Neural cell (in vitro differentiated cells): ENCODE results near the gene TAAR1. TPM values are rescaled to one million over a fixed set of nuclear protein-coding genes. Genes with fewer than 3 reads are reported as not detected.

ENCODE experiments used
- H2AFZ ChIP-seq: fragments of 200-600, 300-800 bp; sonication (generic), shearing (Covaris generic); 2 replicates; pipeline ENCODE4 v1.6.0; 2014; ENCODE audit warnings: low read depth, mild to moderate bottlenecking, antibody characterized with exemption, low read length, moderate library complexity
- H3F3A ChIP-seq: fragments of 200-600 bp; shearing (Covaris generic); 2 replicates; pipeline ENCODE4 v1.6.1; 2016; ENCODE audit warnings: mild to moderate bottlenecking, moderate library complexity, mixed read lengths, antibody characterized with exemption, low read length; ENCODE audit not compliant: insufficient read depth, poor library complexity, severe bottlenecking
- H3K27ac ChIP-seq: fragments of 200-600, 300-800 bp; sonication (generic), shearing (Covaris generic); 2 replicates; pipeline ENCODE4 v1.5.1; 2014; ENCODE audit warnings: mild to moderate bottlenecking, low read length, moderate library complexity
- H3K27me3 ChIP-seq: fragments of 300-800, 200-600 bp; sonication (generic), shearing (Covaris generic); 2 replicates; pipeline ENCODE4 v1.6.0; 2014; ENCODE audit warnings: mild to moderate bottlenecking, low read depth, low read length, moderate library complexity; ENCODE audit not compliant: insufficient read depth
- H3K36me3 ChIP-seq: fragments of 300-800, 200-600 bp; sonication (generic), shearing (Covaris generic); 2 replicates; pipeline ENCODE4 v1.5.1; 2014; ENCODE audit warnings: mild to moderate bottlenecking, antibody characterized with exemption, low read length, moderate library complexity; ENCODE audit not compliant: insufficient read depth
- H3K4me2 ChIP-seq: fragments of 300-800, 200-600 bp; sonication (generic), shearing (Covaris generic); 2 replicates; pipeline ENCODE4 v1.6.0; 2014; ENCODE audit warnings: mild to moderate bottlenecking, low read length
- H3K4me3 ChIP-seq: fragments of 300-800, 200-600 bp; sonication (generic), shearing (Covaris generic); 2 replicates; pipeline ENCODE4 v1.5.1; 2014; ENCODE audit warnings: mild to moderate bottlenecking, low read length, moderate library complexity
- H3K79me2 ChIP-seq: fragments of 200-600 bp; shearing (Covaris generic); replicated peaks from 2 replicates; pipeline ENCODE4 v1.6.0; 2014; ENCODE audit warnings: mild to moderate bottlenecking, low read length, moderate library complexity; ENCODE audit not compliant: insufficient read depth
- H3K9ac ChIP-seq: fragments of 300-800, 200-600 bp; sonication (generic), shearing (Covaris generic); 2 replicates; pipeline ENCODE4 v1.6.1; 2016; ENCODE audit warnings: mild to moderate bottlenecking, low read length, mixed read lengths
- H3K9me2 ChIP-seq: fragments of 200-600 bp; shearing (Covaris generic); 2 replicates; pipeline ENCODE4 v1.6.1; 2016; ENCODE audit warnings: mild to moderate bottlenecking, low read length, mixed read lengths; ENCODE audit not compliant: insufficient read depth
- H3K9me3 ChIP-seq: fragments of 200-600, 300-800 bp; sonication (generic), shearing (Covaris generic); 2 replicates; pipeline ENCODE4 v1.6.1; 2016; ENCODE audit warnings: mild to moderate bottlenecking, mixed run types, low read length, moderate library complexity, mixed read lengths
- H4K20me1 ChIP-seq: fragments of 200-600 bp; shearing (Covaris generic); 2 replicates; pipeline ENCODE4 v1.6.1; 2016; ENCODE audit warnings: mild to moderate bottlenecking, mixed run types; ENCODE audit not compliant: insufficient read depth
- CTCF ChIP-seq: fragments of 450-650 bp; IDR thresholded peaks from 2 replicates; pipeline ENCODE4 v1.5.1; 2014; ENCODE audit warnings: antibody characterized with exemption, mild to moderate bottlenecking, moderate library complexity; ENCODE audit not compliant: poor library complexity, severe bottlenecking
- EP300 ChIP-seq: fragments of 450-650 bp; conservative IDR thresholded peaks from 2 replicates; pipeline ENCODE4 v1.6.1; 2014; ENCODE audit warnings: antibody characterized with exemption, mild to moderate bottlenecking, moderate library complexity; ENCODE audit not compliant: poor library complexity, severe bottlenecking
- EZH2 ChIP-seq: fragments of 200-600, 300-800 bp; shearing (Covaris generic), sonication (generic); IDR thresholded peaks from 2 replicates; pipeline ENCODE4 v1.6.1; 2014; ENCODE audit warnings: antibody characterized with exemption, low read length, borderline replicate concordance, mild to moderate bottlenecking; ENCODE audit not compliant: insufficient read depth, poor library complexity, severe bottlenecking
- MXI1 ChIP-seq: fragments of 450-650 bp; conservative IDR thresholded peaks from 2 replicates; pipeline ENCODE4 v1.6.1; 2014; ENCODE audit warnings: antibody characterized with exemption, mild to moderate bottlenecking; ENCODE audit not compliant: poor library complexity, severe bottlenecking
- POLR2AphosphoS5 ChIP-seq: IDR thresholded peaks from 2 replicates; pipeline ENCODE4 v1.6.1; 2012
- RAD21 ChIP-seq: fragments of 450-650 bp; conservative IDR thresholded peaks from 2 replicates; pipeline ENCODE4 v1.6.1; 2014; ENCODE audit warnings: antibody characterized with exemption, mild to moderate bottlenecking, moderate library complexity
- REST ChIP-seq: IDR thresholded peaks from 2 replicates; pipeline ENCODE4 v1.6.1; 2012; ENCODE audit warnings: borderline replicate concordance
- SMC3 ChIP-seq: fragments of 450-650 bp; conservative IDR thresholded peaks from 2 replicates; pipeline ENCODE4 v1.6.1; 2014; ENCODE audit warnings: antibody characterized with exemption, mild to moderate bottlenecking, moderate library complexity; ENCODE audit not compliant: poor library complexity
- TAF1 ChIP-seq: IDR thresholded peaks from 2 replicates; pipeline ENCODE4 v1.6.1; 2012; ENCODE audit warnings: low read depth
- polyA plus RNA-seq: library from polyadenylated mRNA; depleted of rRNA; stranded (reverse); fragments of >200 nt; gene quantifications from 2 replicates; pipeline ENCODE4 v1.2.3, GENCODE V29; 2014

TAAR1 gene
- polyA plus RNA-seq, 1 donor from 2014 or later = not detected

GRCh38 chr6:132663661-132664060 lies 4.7 kb upstream of the TAAR1 start:
- H3K79me2 ChIP-seq = no peaks in the 10 kb centered on the region
- H3K9ac ChIP-seq = no peak overlapping the region
- H3F3A ChIP-seq = no peaks in the 10 kb centered on the region
- H4K20me1 ChIP-seq = no peaks in the 10 kb centered on the region
- no peaks in the 10 kb centered on the region for H3K9me2 ChIP-seq
- no peak overlapping the region for H3K4me3 ChIP-seq
- TF ChIP-seq CTCF (no peak), EZH2 (no peak), POLR2AphosphoS5 (no peak), EP300 (no peak), RAD21 (no peak), REST (no peak), MXI1 (no peak), TAF1 (no peak), SMC3 (no peak)
- no peaks in the 10 kb centered on the region for H3K36me3 ChIP-seq
- no peak overlapping the region for H2AFZ ChIP-seq
- no peak overlapping the region for H3K4me2 ChIP-seq
- no peaks in the 10 kb centered on the region for H3K27me3 ChIP-seq
- H3K27ac ChIP-seq = no peak overlapping the region
- H3K9me3 ChIP-seq = no peaks in the 10 kb centered on the region

GRCh38 chr6:132661906-132662305 lies 2.9 kb upstream of the TAAR1 start:
- Histone ChIP-seq H3F3A (no peaks in the 10 kb centered on the region), H3K27me3 (no peaks in the 10 kb centered on the region), H3K4me2 (no peak overlapping the region), H3K9ac (no peak overlapping the region), H2AFZ (no peak overlapping the region), H3K9me3 (no peaks in the 10 kb centered on the region), H3K79me2 (no peaks in the 10 kb centered on the region), H3K36me3 (no peaks in the 10 kb centered on the region), H4K20me1 (no peaks in the 10 kb centered on the region), H3K27ac (no peak overlapping the region), H3K4me3 (no peak overlapping the region), H3K9me2 (no peaks in the 10 kb centered on the region)
- TF ChIP-seq MXI1 (no peak), POLR2AphosphoS5 (no peak), CTCF (no peak), SMC3 (no peak), RAD21 (no peak), TAF1 (no peak), REST (no peak), EZH2 (no peak), EP300 (no peak)
